ENCODE results near the gene KRTAP7-1.

KRTAP7-1 gene

DNA sequence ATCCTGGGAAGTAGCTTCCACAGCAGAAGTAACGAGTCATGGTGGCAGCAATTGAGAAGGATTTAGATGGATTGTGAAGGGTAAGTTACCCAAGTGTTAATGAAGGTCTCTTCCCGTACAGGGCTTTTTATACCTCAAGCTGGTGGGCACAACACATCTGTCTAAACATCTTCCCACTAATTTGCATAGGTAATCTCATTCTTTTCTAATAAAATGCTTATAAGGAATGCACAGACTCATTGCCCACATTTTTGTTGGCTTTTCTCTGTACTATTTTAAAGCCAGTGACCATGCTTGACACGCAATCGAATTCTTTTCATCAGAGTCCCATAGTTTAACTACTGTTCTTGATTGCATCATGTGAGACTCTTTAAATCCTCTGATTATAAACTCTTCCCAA is at the start of gene KRTAP7-1:
KRTAP7-1 (minus strand) TSS at position 101 of the 400 bp plus-strand sequence; CDS start at position 40, 61 bp downstream.
- DNase-seq (ENCODE audit: low read depth), result no peak

DNA sequence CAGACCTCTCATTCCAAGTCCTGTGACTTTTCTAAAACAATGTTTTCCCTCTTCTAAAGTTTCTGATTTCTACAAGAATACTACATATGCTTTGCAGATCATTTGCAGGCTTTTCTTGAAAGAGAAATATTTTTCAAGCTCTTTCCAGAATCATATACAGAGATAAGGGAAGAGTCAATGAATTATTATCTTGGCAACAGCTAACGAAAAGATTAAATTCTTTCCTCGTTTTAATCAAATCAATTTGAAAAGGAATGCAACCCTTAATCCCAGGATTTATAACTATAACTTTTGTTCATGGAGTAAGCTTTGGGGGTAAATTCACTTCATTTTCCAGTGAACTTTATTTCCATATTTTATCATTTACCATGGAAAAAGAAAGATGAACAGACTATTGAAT is 45.0 kb upstream of the KRTAP7-1 start:
- DNase-seq (ENCODE audit: low read depth), result no peak

- DNase-seq (ENCODE audit: low read depth), result no peak
These were observed 18.3 kb upstream of the KRTAP7-1 start for GRCh38 chr21:30847627-30848500.

DNA sequence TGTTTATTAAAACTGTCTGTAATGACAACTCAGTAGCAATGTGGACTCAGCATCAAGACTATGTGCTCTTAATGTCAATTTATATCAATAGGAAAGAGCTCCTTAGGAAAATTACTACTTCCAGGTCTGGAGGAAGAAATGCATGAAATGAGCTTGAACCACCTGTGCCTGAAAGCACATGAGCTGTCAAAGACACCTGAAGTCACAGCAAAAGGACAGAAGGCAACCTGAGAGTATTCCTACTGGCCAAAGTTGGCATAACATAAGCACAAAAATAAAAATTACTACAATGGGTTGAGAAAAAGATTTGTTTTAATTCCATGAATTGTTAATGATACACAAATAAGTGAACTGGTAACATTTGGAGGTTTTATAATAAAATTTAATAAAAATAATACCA is 13.4 kb upstream of the KRTAP7-1 start:
- DNase-seq (ENCODE audit: low read depth), result no peak

DNA sequence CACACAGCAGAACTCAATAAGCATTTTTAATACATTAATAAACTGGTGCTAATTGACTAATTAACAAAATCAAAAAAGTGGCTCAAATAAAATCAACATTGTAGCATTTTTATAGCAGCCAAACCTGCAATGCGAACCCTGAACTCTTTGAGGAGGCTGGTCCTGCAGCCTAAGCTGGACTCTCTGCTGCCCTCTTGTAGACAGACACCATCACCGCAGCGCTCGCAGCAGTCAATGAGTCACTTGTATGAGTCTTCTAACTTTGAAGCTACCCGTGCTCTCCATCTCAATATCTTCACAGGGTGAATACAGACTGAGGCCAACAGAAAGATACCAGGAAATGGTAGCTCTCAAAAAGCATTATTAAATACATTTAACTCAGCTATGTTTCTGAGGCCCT is 9.7 kb upstream of the KRTAP7-1 start:
- DNase-seq (ENCODE audit: low read depth), result no peak

- DNase-seq (ENCODE audit: low read depth), result no peak
These were observed 9.0 kb upstream of the KRTAP7-1 start for GRCh38 chr21:30838536-30838935.

- no peak for DNase-seq (ENCODE audit: low read depth)
These were observed 1.7 kb upstream of the KRTAP7-1 start for GRCh38 chr21:30831194-30831765.

DNA sequence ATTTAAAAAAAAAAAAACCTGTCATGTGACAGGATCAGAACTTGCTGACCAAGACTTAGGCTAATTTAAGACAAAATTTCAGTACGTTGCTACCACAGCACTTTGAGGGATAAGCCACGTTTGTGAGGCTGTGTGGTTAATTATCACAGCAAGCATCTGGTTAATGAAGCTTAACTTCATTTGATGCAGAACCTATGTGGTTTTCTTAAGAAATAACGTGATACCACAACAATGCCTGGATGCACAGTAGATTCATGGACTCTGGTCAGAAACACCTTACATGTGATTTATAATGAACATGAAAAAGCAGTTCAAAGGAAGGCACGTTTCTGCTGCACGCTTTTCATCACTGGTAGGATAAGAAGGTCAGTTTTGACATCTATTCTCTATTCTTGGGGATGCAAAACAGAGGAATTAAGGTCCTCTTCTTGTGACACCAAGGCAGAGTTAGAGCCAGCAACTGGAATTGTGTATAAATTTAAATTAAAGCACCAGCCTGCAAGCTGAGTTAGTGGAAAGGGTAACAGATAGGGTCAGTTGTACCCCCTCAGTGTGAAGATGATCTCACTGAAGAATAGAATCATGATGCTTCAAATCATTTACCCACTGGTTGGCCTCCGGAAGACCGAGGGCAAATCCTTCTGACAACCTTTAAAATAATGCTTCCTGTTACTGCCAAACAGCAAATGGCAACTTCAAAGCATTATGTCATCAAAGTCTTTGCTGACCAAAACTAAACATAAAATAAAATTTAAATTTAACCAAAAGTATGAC is 10.5 kb downstream of the KRTAP7-1 start:
- no peak for DNase-seq (ENCODE audit: low read depth)

- no peak for DNase-seq (ENCODE audit: low read depth)
These were observed 16.4 kb downstream of the KRTAP7-1 start, which contains the start of gene KRTAP8-1 for GRCh38 chr21:30813174-30813573. TSS of gene KRTAP8-1 (minus strand) at chr21:30813274. CDS start at chr21:30813220, 54 bp downstream.

- no peak for DNase-seq (ENCODE audit: low read depth)
These were observed 29.0 kb downstream of the KRTAP7-1 start for GRCh38 chr21:30800605-30801004.

DNA sequence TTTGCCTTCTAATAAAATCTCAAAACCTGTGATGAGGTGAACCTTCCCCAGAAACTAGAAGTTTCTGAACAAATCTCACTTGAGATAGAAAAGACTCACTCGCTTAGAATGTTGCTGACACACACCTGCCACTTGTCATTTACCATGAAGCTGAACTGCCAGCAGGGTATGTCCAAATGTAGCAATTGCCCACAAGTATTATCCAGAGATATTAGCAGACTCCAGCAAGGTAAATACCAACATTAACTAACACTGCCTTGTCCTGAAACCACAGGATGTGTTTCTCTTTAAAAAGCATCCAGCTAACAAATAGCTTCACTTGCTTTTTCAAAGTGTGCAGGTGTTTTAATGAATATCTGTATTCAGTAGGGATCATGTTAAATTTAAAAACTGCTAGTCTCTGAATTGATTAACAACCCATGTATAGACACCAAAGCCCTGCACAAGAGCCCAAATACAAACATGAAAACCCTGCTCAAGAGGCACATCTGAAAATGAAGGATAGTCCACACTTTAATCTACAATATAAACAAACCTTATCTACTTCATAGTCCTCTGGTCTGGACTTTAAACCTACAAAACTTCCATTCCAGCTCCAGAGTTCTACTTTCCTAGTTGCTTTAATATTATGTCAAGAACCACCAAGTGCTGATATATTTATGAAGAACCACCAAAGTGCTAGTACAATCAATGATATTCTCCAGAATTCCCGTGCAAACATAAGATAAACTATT is 35.8 kb downstream of the KRTAP7-1 start:
- DNase-seq (ENCODE audit: low read depth), result no peak

- no peak for DNase-seq (ENCODE audit: low read depth)
These were observed 50.3 kb downstream of the KRTAP7-1 start for GRCh38 chr21:30779249-30779648.

All from GM04504 (cell line).